ENCODE measurements around the gene C19orf81.

Gene C19orf81

GRCh38 chr19:50703915-50704796 is 54.9 kb downstream of the C19orf81 start:
- Histone ChIP-seq H3K4me2 (ENCODE audit: insufficient read depth, low read length) (no peak overlapping the region), H2AFZ (ENCODE audit: low read depth, low read length) (no peak overlapping the region)
- TF ChIP-seq EZH2 (IDR thresholded peaks at IDR 0.05; ENCODE audit: borderline replicate concordance, low read depth, low read length, severe bottlenecking): no peak
- TF ChIP-seq, protein P1, sequence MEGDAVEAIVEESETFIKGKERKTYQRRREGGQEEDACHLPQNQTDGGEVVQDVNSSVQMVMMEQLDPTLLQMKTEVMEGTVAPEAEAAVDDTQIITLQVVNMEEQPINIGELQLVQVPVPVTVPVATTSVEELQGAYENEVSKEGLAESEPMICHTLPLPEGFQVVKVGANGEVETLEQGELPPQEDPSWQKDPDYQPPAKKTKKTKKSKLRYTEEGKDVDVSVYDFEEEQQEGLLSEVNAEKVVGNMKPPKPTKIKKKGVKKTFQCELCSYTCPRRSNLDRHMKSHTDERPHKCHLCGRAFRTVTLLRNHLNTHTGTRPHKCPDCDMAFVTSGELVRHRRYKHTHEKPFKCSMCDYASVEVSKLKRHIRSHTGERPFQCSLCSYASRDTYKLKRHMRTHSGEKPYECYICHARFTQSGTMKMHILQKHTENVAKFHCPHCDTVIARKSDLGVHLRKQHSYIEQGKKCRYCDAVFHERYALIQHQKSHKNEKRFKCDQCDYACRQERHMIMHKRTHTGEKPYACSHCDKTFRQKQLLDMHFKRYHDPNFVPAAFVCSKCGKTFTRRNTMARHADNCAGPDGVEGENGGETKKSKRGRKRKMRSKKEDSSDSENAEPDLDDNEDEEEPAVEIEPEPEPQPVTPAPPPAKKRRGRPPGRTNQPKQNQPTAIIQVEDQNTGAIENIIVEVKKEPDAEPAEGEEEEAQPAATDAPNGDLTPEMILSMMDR (IDR thresholded peaks at IDR 0.05; ENCODE audit: borderline replicate concordance, extremely low read depth, low read length, poor library complexity, severe bottlenecking): no peak

GRCh38 chr19:50705422-50706019 is 56.3 kb downstream of the C19orf81 start:
- peak; percentile 66 for DNase-seq
- TF ChIP-seq, protein P1 (IDR thresholded peaks at IDR 0.05; ENCODE audit: borderline replicate concordance, extremely low read depth, low read length, poor library complexity, severe bottlenecking): peak; percentile 81
- no peak for TF ChIP-seq EZH2 (IDR thresholded peaks at IDR 0.05; ENCODE audit: borderline replicate concordance, low read depth, low read length, severe bottlenecking)
- H3K27ac ChIP-seq (ENCODE audit: low read length): no peak overlapping the region
- no peaks in the 10 kb centered on the region for H3K4me1 ChIP-seq (ENCODE audit: insufficient read depth, low read length)
- H2AFZ ChIP-seq (ENCODE audit: low read depth, low read length): no peak overlapping the region
- ATAC-seq (ENCODE audit: insufficient read depth, low read depth): peak; percentile 95
- no peak overlapping the region for H3K4me2 ChIP-seq (ENCODE audit: insufficient read depth, low read length)
- no peaks in the 10 kb centered on the region for H3K79me2 ChIP-seq (ENCODE audit: insufficient read depth, low read length)
- no peaks in the 10 kb centered on the region for H3K9me3 ChIP-seq (ENCODE audit: insufficient read depth, low read length, severe bottlenecking)
- H3K4me3 ChIP-seq (ENCODE audit: low read depth in 1 of 2, low read length in 2 of 2): no peak overlapping the region
- no peaks in the 10 kb centered on the region for H4K20me1 ChIP-seq (ENCODE audit: insufficient read depth, low read length)
- no peaks in the 10 kb centered on the region for H3K27me3 ChIP-seq (ENCODE audit: insufficient read depth, low read length, poor library complexity)
- no peaks in the 10 kb centered on the region for H3K36me3 ChIP-seq (ENCODE audit: insufficient read depth, low read length)
- H3K9ac ChIP-seq (ENCODE audit: low read depth, low read length): no peak overlapping the region

More at GRCh38 chr19:50703915-50704796, 54.9 kb downstream of the C19orf81 start:
- ATAC-seq (ENCODE audit: insufficient read depth, low read depth) (no peak), DNase-seq (no peak)
- Histone ChIP-seq H3K9ac (ENCODE audit: low read depth, low read length) (no peak overlapping the region), H4K20me1 (ENCODE audit: insufficient read depth, low read length) (no peaks in the 10 kb centered on the region; the same call in 1 of the 2 replicates), H3K27me3 (ENCODE audit: insufficient read depth, low read length, poor library complexity) (no peaks in the 10 kb centered on the region), H3K4me1 (ENCODE audit: insufficient read depth, low read length) (no peaks in the 10 kb centered on the region), H3K79me2 (ENCODE audit: insufficient read depth, low read length) (no peaks in the 10 kb centered on the region), H3K36me3 (ENCODE audit: insufficient read depth, low read length) (no peaks in the 10 kb centered on the region), H3K9me3 (ENCODE audit: insufficient read depth, low read length, severe bottlenecking) (no peaks in the 10 kb centered on the region), H3K4me3 (ENCODE audit: low read depth in 1 of 2, low read length in 2 of 2) (no peak overlapping the region), H3K27ac (ENCODE audit: low read length) (no peak overlapping the region)

- H3K4me1 ChIP-seq (ENCODE audit: insufficient read depth, low read length): no peaks in the 10 kb centered on the region
- H2AFZ ChIP-seq (ENCODE audit: low read depth, low read length): no peak overlapping the region
- H3K36me3 ChIP-seq (ENCODE audit: insufficient read depth, low read length): no peaks in the 10 kb centered on the region
- no peak overlapping the region for H3K4me3 ChIP-seq (ENCODE audit: low read depth in 1 of 2, low read length in 2 of 2)
- H3K9me3 ChIP-seq (ENCODE audit: insufficient read depth, low read length, severe bottlenecking): no peaks in the 10 kb centered on the region
- no peaks in the 10 kb centered on the region for H4K20me1 ChIP-seq (ENCODE audit: insufficient read depth, low read length)
- DNase-seq (no peak), ATAC-seq (ENCODE audit: insufficient read depth, low read depth) (no peak)
- H3K4me2 ChIP-seq (ENCODE audit: insufficient read depth, low read length): no peak overlapping the region
- no peaks in the 10 kb centered on the region for H3K79me2 ChIP-seq (ENCODE audit: insufficient read depth, low read length)
- TF ChIP-seq EZH2 (IDR thresholded peaks at IDR 0.05; ENCODE audit: borderline replicate concordance, low read depth, low read length, severe bottlenecking): no peak
- TF ChIP-seq, protein P1 (IDR thresholded peaks at IDR 0.05; ENCODE audit: borderline replicate concordance, extremely low read depth, low read length, poor library complexity, severe bottlenecking): no peak
- H3K27ac ChIP-seq (ENCODE audit: low read length): no peak overlapping the region
- H3K27me3 ChIP-seq (ENCODE audit: insufficient read depth, low read length, poor library complexity): no peaks in the 10 kb centered on the region
- no peak overlapping the region for H3K9ac ChIP-seq (ENCODE audit: low read depth, low read length)
These were observed 57.1 kb downstream of the C19orf81 start for GRCh38 chr19:50706387-50706786.

Data from DND-41 (cell line).